ENCODE data around the gene CHST13. TPM values are rescaled to one million over a fixed set of nuclear protein-coding genes. Genes with fewer than 3 reads are reported as not detected.

The CHST13 gene
- total RNA-seq, 1 experiment from 2014 or later: 1.3 TPM

GRCh38 chr3:126573492-126574117 is 49.6 kb downstream of the CHST13 start:
- TF ChIP-seq, protein P1, sequence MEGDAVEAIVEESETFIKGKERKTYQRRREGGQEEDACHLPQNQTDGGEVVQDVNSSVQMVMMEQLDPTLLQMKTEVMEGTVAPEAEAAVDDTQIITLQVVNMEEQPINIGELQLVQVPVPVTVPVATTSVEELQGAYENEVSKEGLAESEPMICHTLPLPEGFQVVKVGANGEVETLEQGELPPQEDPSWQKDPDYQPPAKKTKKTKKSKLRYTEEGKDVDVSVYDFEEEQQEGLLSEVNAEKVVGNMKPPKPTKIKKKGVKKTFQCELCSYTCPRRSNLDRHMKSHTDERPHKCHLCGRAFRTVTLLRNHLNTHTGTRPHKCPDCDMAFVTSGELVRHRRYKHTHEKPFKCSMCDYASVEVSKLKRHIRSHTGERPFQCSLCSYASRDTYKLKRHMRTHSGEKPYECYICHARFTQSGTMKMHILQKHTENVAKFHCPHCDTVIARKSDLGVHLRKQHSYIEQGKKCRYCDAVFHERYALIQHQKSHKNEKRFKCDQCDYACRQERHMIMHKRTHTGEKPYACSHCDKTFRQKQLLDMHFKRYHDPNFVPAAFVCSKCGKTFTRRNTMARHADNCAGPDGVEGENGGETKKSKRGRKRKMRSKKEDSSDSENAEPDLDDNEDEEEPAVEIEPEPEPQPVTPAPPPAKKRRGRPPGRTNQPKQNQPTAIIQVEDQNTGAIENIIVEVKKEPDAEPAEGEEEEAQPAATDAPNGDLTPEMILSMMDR (IDR thresholded peaks at IDR 0.05; ENCODE audit: unreplicated experiment): no peak
- no peak overlapping the region for H3K27ac Mint-ChIP-seq (ENCODE audit: unreplicated experiment)
- peak overlapping the region; percentile 57 for H3K4me3 Mint-ChIP-seq (ENCODE audit: low read depth, unreplicated experiment)
- intact Hi-C loops (cut with micrococcal nuclease; ENCODE audit: unreplicated experiment): no loop called here
- peak; percentile 72 for DNase-seq
- CTCF ChIA-PET: no interaction called here
- H3K36me3 Mint-ChIP-seq (ENCODE audit: insufficient read depth, unreplicated experiment): no peaks in the 10 kb centered on the region
- peaks cover 38% of the 10 kb centered on the region for H3K27me3 Mint-ChIP-seq (ENCODE audit: unreplicated experiment)
- no TSS peak for BruUV-seq (replicated peaks)
- H3K9me3 Mint-ChIP-seq (ENCODE audit: low read depth, unreplicated experiment): no peaks in the 10 kb centered on the region
- H3K4me1 Mint-ChIP-seq (ENCODE audit: low read depth, unreplicated experiment): peaks cover 17% of the 10 kb centered on the region

- H3K9me3 Mint-ChIP-seq (ENCODE audit: low read depth, unreplicated experiment): no peaks in the 10 kb centered on the region
- no peak overlapping the region for H3K27ac Mint-ChIP-seq (ENCODE audit: unreplicated experiment)
- intact Hi-C loops (cut with micrococcal nuclease; ENCODE audit: unreplicated experiment): no loop called here
- H3K4me1 Mint-ChIP-seq (ENCODE audit: low read depth, unreplicated experiment): peaks cover 17% of the 10 kb centered on the region
- no peaks in the 10 kb centered on the region for H3K36me3 Mint-ChIP-seq (ENCODE audit: insufficient read depth, unreplicated experiment)
- H3K27me3 Mint-ChIP-seq (ENCODE audit: unreplicated experiment): peaks cover 52% of the 10 kb centered on the region
- CTCF ChIA-PET: interaction anchor here (0.6 to 1.7 kb wide), 2 partner anchors 60 to 148 kb away, joined by 4 to 6 read pairs; no protein-coding TSS in a partner anchor
- DNase-seq: no peak
- no peak overlapping the region for H3K4me3 Mint-ChIP-seq (ENCODE audit: low read depth, unreplicated experiment)
- BruUV-seq (replicated peaks): no TSS peak
- TF ChIP-seq, protein P1 (IDR thresholded peaks at IDR 0.05; ENCODE audit: unreplicated experiment): no peak
These were observed 53.3 kb downstream of the CHST13 start for GRCh38 chr3:126577261-126577660.

DNA sequence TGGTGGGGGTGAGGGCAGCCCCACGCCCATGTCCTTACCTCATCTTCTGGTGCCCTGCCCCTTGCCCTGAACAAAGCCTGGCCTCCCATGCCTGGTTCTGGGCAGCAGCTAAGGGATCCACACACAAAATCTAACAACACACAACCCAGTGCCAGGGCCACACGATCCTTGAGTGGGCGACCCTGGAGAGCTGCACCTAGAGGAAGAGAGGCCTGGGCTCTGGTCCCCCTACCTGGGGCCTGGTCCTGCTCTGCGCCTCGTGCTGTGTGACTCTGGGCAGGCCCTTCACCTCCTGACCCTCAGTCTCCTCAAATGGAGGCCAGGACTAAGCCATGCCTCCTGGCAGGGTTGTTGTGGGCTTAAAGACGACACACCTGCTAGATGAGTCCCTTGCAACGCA is 54.7 kb downstream of the CHST13 start:
- Mint-ChIP-seq H3K4me1 (ENCODE audit: low read depth, unreplicated experiment) (peaks cover 7% of the 10 kb centered on the region), H3K27me3 (ENCODE audit: unreplicated experiment) (peaks cover 65% of the 10 kb centered on the region), H3K4me3 (ENCODE audit: low read depth, unreplicated experiment) (no peak overlapping the region), H3K27ac (ENCODE audit: unreplicated experiment) (no peak overlapping the region), H3K36me3 (ENCODE audit: insufficient read depth, unreplicated experiment) (no peaks in the 10 kb centered on the region), H3K9me3 (ENCODE audit: low read depth, unreplicated experiment) (no peaks in the 10 kb centered on the region)
- CTCF ChIA-PET: interaction anchor here (1.1 kb wide), 1 partner anchor 40 kb away, joined by 3 read pairs; no protein-coding TSS in a partner anchor
- intact Hi-C loops (cut with micrococcal nuclease; ENCODE audit: unreplicated experiment): no loop called here
- no peak for DNase-seq
- TF ChIP-seq, protein P1 (IDR thresholded peaks at IDR 0.05; ENCODE audit: unreplicated experiment): no peak
- no TSS peak for BruUV-seq (replicated peaks)

GRCh38 chr3:126580746-126581145 is 56.8 kb downstream of the CHST13 start:
- peaks cover 75% of the 10 kb centered on the region for H3K27me3 Mint-ChIP-seq (ENCODE audit: unreplicated experiment)
- intact Hi-C loops (cut with micrococcal nuclease; ENCODE audit: unreplicated experiment): no loop called here
- no peak overlapping the region for H3K27ac Mint-ChIP-seq (ENCODE audit: unreplicated experiment)
- TF ChIP-seq, protein P1 (IDR thresholded peaks at IDR 0.05; ENCODE audit: unreplicated experiment): no peak
- CTCF ChIA-PET: interaction anchor here (0.6 kb wide), 1 partner anchor 1375 kb away, joined by 6 read pairs; no protein-coding TSS in a partner anchor
- DNase-seq: no peak
- H3K4me3 Mint-ChIP-seq (ENCODE audit: low read depth, unreplicated experiment): no peak overlapping the region
- no peaks in the 10 kb centered on the region for H3K9me3 Mint-ChIP-seq (ENCODE audit: low read depth, unreplicated experiment)
- no peaks in the 10 kb centered on the region for H3K4me1 Mint-ChIP-seq (ENCODE audit: low read depth, unreplicated experiment)
- H3K36me3 Mint-ChIP-seq (ENCODE audit: insufficient read depth, unreplicated experiment): no peaks in the 10 kb centered on the region
- no TSS peak for BruUV-seq (replicated peaks)

Data from Calu3 (cell line).